ENCODE data around the gene NCOA3.

- TF ChIP-seq POLR2A (IDR thresholded peaks at IDR 0.05; ENCODE audit: low read length) (no peak), GATA1 (IDR thresholded peaks at IDR 0.05; ENCODE audit: low read depth, low read length) (no peak)
Observed at GRCh38 chr20:47635256-47635655, 133.6 kb downstream of the NCOA3 start.
